Measurements from ENCODE around the gene FTSJ1.

GRCh38 chrX:48530736-48531135, 54.7 kb downstream of the FTSJ1 start:
- no peak for TF ChIP-seq BHLHE40 (IDR thresholded peaks at IDR 0.05; ENCODE audit: borderline replicate concordance)
- no peak for TF ChIP-seq FOXM1 (IDR thresholded peaks at IDR 0.05; ENCODE audit: borderline replicate concordance)
- no peak for TF ChIP-seq SUZ12 (IDR thresholded peaks at IDR 0.05)
- no peak for TF ChIP-seq HDGF (IDR thresholded peaks at IDR 0.05; ENCODE audit: borderline replicate concordance)
